ENCODE results near the gene CRCP. TPM values are rescaled to one million over a fixed set of nuclear protein-coding genes. Genes with fewer than 3 reads are reported as not detected.

CRCP gene
- total and polyA plus RNA-seq, 8 donors: 15.7 to 99.5 (median 28.2) TPM

GRCh38 chr7:66178258-66178657 is 63.6 kb downstream of the CRCP start:
- H3K27me3 ChIP-seq: no peaks in the 10 kb centered on the region
- no peak for TF ChIP-seq CTCF (IDR thresholded peaks at IDR 0.05)
- no peak for TF ChIP-seq POLR2A (IDR thresholded peaks at IDR 0.05)
- TF ChIP-seq EP300 (IDR thresholded peaks at IDR 0.05): no peak
- TF ChIP-seq POLR2AphosphoS5 (IDR thresholded peaks at IDR 0.05): no peak
- WGBS, 5 donors: 87 to 98% (median 94%) methylated on average over 2 of the region's 2 CpGs
- no peaks in the 10 kb centered on the region for H3K9me3 ChIP-seq
- H3K36me3 ChIP-seq: no peaks in the 10 kb centered on the region
- intact Hi-C loops (cut with DNase I; ENCODE audit: low total_unique reads): no loop called here
- H3K4me1 ChIP-seq: no peaks in the 10 kb centered on the region
- H3K4me3 ChIP-seq: no peak overlapping the region
- no peak overlapping the region for H3K27ac ChIP-seq
- DNase-seq: no peak

GRCh38 chr7:66181329-66181728 is 66.7 kb downstream of the CRCP start:
- Histone ChIP-seq H3K27me3 (no peaks in the 10 kb centered on the region), H3K4me1 (no peaks in the 10 kb centered on the region), H3K36me3 (no peaks in the 10 kb centered on the region), H3K27ac (no peak overlapping the region), H3K9me3 (peaks cover 0 to 6% (median 0%) of the 10 kb centered on the region in 4 donors), H3K4me3 (no peak overlapping the region)
- no peak for DNase-seq
- TF ChIP-seq POLR2A (IDR thresholded peaks at IDR 0.05) (no peak), CTCF (IDR thresholded peaks at IDR 0.05) (no peak), EP300 (IDR thresholded peaks at IDR 0.05) (no peak), POLR2AphosphoS5 (IDR thresholded peaks at IDR 0.05) (no peak)
- intact Hi-C loops (cut with DNase I; ENCODE audit: low total_unique reads): no loop called here

- H3K4me1 ChIP-seq: no peaks in the 10 kb centered on the region
- H3K27ac ChIP-seq: no peak overlapping the region
- H3K36me3 ChIP-seq: no peaks in the 10 kb centered on the region
- DNase-seq: no peak
- H3K4me3 ChIP-seq: no peak overlapping the region
- TF ChIP-seq POLR2A (IDR thresholded peaks at IDR 0.05) (no peak), POLR2AphosphoS5 (IDR thresholded peaks at IDR 0.05) (no peak), CTCF (IDR thresholded peaks at IDR 0.05) (no peak), EP300 (IDR thresholded peaks at IDR 0.05) (no peak)
- no peaks in the 10 kb centered on the region for H3K27me3 ChIP-seq
- 95 to 99% (median 95%) methylated on average over 2 of the region's 2 CpGs for WGBS, 5 donors
- H3K9me3 ChIP-seq: peaks cover 0 to 6% (median 0%) of the 10 kb centered on the region in 4 donors
- intact Hi-C loops (cut with DNase I; ENCODE audit: low total_unique reads): no loop called here
Measured at GRCh38 chr7:66181845-66182244, 67.2 kb downstream of the CRCP start.

- 94 to 98% (median 95%) methylated on average over 6 of the region's 6 CpGs for WGBS, 5 donors
- H3K36me3 ChIP-seq: no peaks in the 10 kb centered on the region
- DNase-seq: no peak
- H3K4me1 ChIP-seq: no peaks in the 10 kb centered on the region
- no peak overlapping the region for H3K27ac ChIP-seq
- H3K9me3 ChIP-seq: peaks cover 0 to 6% (median 0%) of the 10 kb centered on the region in 4 donors
- no peaks in the 10 kb centered on the region for H3K27me3 ChIP-seq
- TF ChIP-seq CTCF (IDR thresholded peaks at IDR 0.05): no peak
- no peak for TF ChIP-seq POLR2A (IDR thresholded peaks at IDR 0.05)
- no peak for TF ChIP-seq EP300 (IDR thresholded peaks at IDR 0.05)
- TF ChIP-seq POLR2AphosphoS5 (IDR thresholded peaks at IDR 0.05): no peak
- intact Hi-C loops (cut with DNase I; ENCODE audit: low total_unique reads): no loop called here
- no peak overlapping the region for H3K4me3 ChIP-seq
Measured at GRCh38 chr7:66182920-66183319, 68.3 kb downstream of the CRCP start.

Measured in stomach (tissue), 9 donors.